Sciatic nerve (tissue), 2 donors: Measurements from ENCODE around the gene FNDC8. TPM values are rescaled to one million over a fixed set of nuclear protein-coding genes. Genes with fewer than 3 reads are reported as not detected.
A peak's percentile ranks its signal among the peaks of the same experiment; 100 is the strongest.
"Not testable (repeated sequence)": the region's sequence is repeated elsewhere in the genome, so short reads cannot be mapped to it uniquely, and the experiment has no call there.

Experiments
- ATAC-seq: fragments of 200-7000 bp; cut with Tn5 transposase; one replicate; pipeline ENCODE4 v1.9.1; 2020; ENCODE audit warnings: mild to moderate bottlenecking, moderate library complexity
- DNase-seq: peaks from one replicate; pipeline ENCODE4 v3.0.0-alpha.2; 2020; ENCODE audit warnings: low spot score
- intact Hi-C: fragments of 100-400 bp; cut with DNase I; formaldehyde crosslinking; loops from one replicate; pipeline ENCODE4 v1.14.2; 2022
- total RNA-seq: library from RNA; stranded (reverse); fragmentation: NEBNext Ultra II Directional; extraction: Animal tissue kit (Norgen Biotek cat#: 25700); gene quantifications from one replicate; pipeline ENCODE4 v1.2.1, GENCODE V29; 2021
- donor health status: DM: no; HTN: no; CAD: no.
- donor health status: DM: no; HTN: no; CAD: no.

The FNDC8 gene
- total RNA-seq, 1 donor from 2014 or later: not detected

DNA sequence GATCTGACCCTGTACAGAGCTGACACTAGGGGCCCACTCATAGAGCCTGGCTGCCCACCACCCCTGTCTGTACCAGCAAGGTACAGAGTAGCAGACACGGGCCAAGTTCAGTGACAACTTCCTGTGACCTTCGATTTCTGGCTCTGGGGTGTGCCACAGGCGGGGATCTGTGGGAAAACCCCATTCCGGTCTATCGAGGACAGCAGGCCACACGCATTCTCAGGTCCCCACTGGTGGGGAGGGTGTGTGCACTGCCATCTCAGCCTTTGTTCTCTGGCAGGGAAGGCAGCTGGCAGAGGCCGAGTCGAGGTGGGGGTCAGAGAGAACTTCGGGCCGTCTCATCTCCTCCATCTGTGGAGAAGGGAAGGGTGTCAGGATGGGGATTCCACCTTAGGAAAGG, 10.7 kb downstream of the FNDC8 start:
- DNase-seq (no peak), ATAC-seq (no peak)
- intact Hi-C loops: no loop called here

DNA sequence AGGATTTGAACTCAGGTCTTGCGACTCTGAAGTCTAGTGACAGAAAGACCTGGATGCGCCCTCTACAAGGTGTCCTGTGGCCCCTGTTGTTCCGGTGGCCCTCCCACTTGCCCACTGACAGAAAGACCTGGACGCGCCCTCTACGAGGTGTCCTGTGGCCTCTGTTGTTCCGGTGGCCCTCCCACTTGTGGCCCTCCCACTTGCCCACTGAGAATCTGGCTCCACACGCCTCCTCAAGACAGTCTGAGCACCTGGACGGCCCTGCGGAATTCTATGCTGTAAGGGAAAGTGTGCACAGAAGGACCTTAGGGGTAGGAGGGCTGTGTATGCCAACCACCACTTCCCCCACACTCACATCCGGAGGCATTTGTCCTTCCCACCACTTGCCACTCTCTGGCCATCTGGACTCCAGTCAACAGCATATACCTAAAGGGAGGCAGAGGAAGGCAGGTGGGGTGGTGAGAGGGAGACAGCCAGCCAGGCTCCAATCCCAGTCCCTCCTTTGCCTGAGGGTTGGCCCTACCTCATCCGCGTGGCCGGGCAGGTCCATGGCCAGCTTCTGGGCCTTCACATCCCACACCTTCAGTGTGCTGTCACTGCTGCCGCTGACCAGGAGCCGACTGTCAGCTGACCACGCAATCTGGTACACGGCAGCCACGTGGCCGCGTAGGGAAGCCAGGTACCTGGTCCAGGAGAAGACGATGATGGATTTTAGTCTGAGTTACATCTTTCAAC, 11.6 kb downstream of the FNDC8 start:
- intact Hi-C loops: no loop called here
- ATAC-seq: no peak
- DNase-seq: no peak

DNA sequence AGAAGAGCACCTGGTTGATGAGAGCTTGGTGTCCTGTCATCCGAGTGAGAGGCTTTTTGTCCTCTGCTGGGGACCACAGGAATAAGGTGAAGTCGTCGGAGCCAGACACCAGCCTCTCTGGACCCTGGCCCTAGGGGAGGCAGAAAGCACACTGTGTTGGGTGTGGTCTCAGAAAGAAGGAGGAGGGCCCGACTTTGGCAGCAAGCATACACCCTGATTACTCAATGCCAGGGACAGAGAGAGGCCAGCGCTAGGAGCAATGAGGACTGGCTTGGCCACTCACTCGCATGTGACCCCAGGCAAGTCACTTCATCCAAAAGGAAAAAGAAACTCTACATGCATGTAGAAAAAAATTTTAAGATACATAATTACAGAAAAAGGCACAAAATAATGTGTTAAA, 13.9 kb downstream of the FNDC8 start:
- no peak for ATAC-seq
- intact Hi-C loops: no loop called here
- no peak for DNase-seq

DNA sequence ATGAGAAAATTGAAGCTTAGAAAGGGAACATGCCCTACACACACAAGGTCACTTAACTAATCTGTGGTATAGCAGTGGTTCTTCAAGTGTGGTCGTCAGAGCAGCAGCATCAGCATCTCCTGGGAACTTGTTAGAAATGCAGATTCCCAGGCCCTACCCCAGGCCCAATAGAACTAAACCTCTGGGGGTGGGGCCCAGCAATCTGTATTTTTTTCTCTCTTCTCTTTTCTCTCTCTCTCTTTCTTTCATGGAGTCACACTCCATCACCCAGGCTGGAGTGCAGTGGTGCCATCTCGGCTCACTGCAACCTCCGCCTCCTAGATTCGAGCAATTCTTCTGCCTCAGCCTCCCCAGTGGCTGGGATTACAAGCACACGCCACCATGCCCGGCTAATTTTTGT, 16.8 kb downstream of the FNDC8 start:
- DNase-seq (no peak), ATAC-seq (no peak)
- intact Hi-C loops: no loop called here

DNA sequence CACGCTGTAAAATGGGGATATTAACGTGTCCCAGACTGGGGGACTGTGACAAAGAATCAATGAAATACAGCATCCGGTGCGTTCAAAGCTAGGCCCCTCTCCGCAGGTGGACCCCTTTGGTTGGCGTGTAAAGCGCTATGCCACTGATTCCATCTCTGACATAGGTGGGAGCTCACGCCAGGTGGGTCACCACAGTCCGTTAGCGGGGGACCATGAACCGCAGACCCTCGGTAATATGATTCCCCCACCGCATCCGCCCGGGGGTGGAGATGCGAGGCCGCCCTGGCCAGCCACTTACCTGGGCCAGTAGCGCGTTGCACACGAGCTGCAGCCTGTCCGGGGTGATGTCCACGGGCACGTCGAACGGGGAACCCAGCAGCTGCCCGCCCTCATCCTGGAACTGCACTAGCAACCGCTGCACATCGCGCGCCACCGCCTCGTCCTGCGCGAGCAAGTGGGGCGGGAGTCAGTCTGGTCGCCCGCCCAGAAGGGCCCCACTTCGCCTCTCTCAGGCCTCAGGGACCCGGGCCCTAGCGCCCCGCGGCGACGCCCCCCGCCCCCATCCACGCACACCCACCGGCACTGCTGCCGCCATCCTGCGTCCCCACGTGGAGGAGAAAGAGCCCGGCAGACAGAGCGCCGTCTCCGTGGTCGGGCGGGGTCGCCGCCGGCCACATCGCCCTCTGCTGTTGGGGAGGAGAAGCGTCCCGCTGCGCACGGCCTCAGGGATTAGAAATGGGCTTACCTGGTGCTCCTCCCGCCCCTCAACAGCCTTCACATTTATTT, 20.5 kb downstream of the FNDC8 start, which contains the start of gene NLE1:
Gene NLE1 (minus strand): TSS at position 623 of the 786 bp plus-strand sequence. CDS start 28 bp downstream, at position 595.
- ATAC-seq: peak; percentile 96
- DNase-seq: peak; percentile 88
- intact Hi-C loops: no loop called here

DNA sequence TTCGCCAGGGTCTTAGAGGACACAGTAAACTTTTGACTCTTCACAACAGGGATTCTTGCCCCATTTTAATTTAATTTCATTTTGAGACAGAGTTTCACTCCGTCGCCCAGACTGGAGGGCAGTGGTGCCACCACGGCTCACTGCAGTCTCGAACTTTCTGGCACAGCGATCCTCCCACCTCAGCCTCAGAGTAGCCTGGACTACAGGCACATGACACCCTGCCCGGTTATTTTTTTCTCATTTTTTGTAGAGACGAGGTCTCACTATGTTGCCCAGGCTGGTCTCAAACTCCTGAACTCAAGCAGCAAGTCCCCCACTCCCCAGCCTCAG, 21.0 kb downstream of the FNDC8 start:
- DNase-seq: no peak
- intact Hi-C loops: no loop called here

DNA sequence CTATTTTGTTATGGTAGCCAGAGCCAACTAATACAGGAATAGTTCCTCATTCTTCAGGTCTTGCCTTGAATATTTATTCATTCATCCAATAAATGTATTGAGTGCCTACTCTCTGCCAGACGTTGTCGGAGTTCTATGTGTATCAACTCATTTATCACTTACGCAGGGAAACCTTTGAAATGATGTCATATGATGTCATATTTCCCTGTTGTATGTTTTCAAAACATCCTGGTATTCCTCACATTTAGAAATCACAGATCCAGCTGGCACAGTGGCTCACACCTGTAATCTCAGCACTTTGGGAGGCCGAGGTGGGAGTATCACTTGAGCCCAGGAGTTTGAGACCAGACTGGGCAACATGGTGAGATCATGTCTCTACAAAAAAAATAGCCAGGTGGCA, 23.4 kb downstream of the FNDC8 start:
- ATAC-seq: no peak
- intact Hi-C loops: no loop called here
- no peak for DNase-seq

More for the DNA sequence above, 21.0 kb downstream of the FNDC8 start:
- ATAC-seq: peak; percentile 29

DNA sequence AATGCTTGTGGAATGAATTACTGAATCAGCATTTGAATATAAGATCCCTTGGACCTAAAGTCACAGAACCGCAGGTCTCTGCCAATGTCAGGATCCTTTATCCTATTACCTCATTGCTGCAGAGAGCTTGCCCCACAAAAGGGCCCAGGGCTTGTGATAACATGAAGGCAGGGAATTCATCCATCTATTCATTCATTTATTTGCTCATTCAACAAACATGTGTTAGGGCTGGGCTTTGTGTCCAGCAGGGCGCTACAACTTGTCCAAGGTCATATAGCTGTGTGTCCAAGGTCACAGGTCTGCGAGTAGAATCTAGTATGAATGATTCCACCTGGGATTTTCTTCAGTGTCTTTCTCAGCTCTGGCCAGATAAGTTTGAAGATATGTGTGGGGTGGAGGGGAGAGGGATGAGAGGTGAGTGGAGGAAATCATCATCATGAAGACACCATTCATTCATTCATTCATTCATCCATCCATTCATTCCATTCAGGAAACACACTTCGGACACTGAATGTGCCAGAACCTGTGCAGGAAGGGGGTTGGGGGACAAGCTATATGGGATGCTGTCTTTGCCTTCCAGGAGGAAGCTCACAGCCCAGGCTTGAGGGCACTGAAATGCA, 24.9 kb downstream of the FNDC8 start:
- intact Hi-C loops: no loop called here
- DNase-seq: no peak
- ATAC-seq: no peak

DNA sequence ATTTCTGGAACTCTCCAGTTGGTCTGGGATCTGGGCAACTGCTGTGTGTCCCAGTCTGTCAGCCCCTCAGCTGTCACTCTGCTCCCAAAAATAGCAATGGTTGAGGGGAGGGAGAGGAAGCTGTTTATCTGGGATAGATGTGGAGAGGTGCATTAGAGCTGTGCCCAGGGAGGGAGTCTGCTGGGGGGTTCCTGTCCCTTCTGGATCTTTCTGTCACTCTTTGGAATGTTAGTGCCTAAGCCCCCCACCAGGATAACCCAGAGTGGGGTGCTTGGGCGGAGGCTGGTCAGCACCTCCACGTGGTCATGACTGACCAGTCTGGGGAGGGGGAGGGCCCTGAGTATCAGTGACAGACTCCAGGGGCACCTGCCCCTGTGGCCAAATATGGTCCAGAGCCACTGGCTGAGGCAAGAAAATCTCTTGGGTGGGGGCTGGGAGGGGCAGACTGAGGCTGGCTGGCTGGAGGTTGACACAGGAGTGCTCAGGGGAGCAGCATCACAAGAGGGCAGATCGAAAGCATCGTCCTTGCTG, 26.0 kb downstream of the FNDC8 start, which contains the start of gene UNC45B:
Gene UNC45B (plus strand): TSS at position 443 of the 531 bp plus-strand sequence. CDS start 447 bp downstream, outside the sequence.
- intact Hi-C loops: no loop called here
- DNase-seq: no peak
- ATAC-seq: peak; percentile 22

DNA sequence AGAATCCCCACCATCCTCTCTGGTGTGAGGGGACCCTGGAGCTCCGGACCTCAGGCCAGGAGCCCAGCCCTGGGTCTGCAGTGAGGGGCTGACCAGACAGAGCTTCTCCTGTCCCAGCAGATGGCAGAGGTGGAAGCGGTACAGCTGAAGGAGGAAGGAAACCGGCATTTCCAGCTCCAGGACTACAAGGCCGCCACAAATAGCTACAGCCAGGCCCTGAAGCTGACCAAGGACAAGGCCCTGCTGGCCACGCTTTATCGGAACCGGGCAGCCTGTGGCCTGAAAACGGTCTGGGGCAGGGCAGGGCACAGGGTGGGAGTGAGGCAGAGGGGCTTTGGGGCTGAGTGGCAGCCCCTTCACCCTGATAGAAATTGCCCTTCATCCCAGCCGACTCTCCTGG, 26.7 kb downstream of the FNDC8 start:
- intact Hi-C loops: no loop called here
- no peak for DNase-seq
- no peak for ATAC-seq

DNA sequence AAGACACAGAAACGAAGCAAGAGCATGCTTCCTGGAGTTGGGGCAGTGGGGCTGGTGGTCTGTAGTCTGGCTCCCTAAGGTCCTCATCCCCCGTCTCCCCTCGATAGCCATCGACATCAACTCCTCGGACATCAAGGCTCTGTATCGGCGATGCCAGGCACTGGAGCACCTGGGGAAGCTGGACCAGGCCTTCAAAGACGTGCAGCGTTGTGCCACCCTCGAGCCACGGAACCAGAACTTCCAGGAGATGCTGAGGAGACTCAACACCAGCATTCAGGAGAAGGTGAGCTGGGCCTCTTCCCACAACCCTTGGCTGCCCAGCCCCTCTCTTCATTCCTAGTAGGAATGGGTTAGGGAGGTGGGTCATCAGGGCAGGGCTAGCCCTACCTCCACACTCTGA, 28.5 kb downstream of the FNDC8 start:
- no peak for DNase-seq
- no peak for ATAC-seq
- intact Hi-C loops: no loop called here

DNA sequence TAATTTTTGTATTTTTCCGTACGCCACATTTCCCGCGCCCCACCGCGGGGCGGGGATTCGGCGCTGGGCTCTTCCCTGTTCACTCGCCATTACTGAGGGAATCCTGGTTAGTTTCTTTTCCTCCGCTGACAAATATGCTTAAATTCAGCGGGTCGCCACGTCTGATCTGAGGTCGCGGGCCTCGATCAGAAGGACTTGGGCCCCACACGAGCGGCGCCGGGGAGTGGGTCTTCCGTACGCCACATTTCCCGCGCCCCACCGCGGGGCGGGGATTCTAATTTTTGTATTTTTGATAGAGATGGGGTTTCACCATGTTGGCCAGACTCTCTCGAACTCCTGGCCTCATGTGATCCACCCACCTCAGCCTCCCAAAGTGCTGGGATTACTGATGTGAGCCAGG, 29.7 kb downstream of the FNDC8 start:
- intact Hi-C loops, DNase-seq, ATAC-seq: not testable (repeated sequence)

DNA sequence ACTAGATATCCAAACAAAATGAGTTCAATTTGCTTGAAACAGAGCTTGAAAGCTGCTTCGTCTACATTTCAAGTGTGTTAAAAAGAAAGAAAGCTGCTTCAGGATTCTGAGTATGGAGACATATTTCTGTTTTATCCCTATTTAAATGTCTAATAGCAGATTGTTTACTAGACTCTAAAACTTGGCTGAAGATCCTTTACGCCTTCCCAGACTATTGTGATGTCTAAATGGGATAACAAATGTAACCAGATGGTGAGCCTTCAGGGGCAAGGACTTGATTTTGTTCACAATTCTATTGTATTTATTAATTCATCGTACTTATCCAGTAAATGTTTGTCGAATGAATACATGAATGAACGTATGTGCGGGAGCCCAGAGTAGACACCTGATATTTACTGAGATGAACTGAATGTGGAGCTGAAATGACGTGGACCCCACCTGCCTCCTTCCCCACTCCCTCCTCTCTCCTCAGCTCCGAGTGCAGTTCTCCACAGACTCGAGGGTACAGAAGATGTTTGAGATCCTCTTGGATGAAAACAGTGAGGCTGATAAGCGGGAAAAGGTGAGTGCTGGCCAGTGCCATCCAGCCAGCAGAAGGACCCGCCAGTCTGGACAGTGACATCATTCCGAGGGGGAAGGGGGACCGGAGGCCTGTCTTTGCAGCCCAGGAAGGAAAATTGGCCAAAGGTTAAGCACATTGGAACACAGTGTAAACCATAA, 31.2 kb downstream of the FNDC8 start:
- DNase-seq (no peak), ATAC-seq (no peak)
- intact Hi-C loops: no loop called here

DNA sequence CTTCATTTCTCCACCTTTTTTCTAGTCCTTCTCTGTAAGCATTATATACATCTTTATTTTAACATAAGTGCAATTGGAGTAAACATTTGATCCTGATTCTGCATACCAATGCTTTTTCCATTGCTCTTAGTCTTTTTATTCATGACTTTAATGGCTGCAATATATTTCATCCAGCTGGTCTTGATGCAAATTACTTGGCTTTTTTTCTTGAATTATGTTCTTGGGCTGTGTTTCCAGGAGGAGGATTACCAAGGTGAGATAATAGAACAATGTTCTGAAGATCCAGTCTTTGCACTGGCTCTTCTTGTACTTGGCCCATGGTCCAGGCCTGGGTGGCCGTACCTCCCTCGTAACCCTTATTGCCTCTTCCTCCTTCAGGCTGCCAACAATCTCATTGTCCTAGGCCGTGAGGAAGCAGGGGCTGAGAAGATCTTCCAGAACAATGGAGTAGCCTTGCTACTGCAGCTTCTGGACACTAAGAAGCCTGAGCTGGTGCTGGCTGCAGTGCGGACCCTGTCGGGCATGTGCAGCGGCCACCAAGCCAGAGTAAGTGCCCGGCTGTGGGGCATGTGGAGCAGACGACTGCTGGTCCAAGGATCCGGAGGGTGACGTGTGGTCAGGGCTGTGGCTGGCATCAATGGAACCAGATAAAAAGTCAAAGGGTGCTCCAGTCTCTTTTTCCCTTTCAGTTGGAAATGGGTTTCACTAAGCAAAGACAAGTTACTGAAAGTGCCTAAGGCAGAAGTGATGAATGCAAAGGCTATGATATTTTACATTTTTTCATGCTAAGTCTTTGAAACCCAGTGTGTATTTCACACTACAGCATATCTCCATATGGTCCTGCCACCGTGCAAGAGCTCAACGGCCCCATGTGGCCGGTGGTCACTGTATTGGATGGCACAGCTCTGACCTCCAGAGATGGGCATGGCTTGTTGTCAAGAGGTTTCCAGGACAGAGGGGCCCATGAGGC, 33.1 kb downstream of the FNDC8 start:
- intact Hi-C loops: no loop called here
- DNase-seq (no peak), ATAC-seq (no peak)

DNA sequence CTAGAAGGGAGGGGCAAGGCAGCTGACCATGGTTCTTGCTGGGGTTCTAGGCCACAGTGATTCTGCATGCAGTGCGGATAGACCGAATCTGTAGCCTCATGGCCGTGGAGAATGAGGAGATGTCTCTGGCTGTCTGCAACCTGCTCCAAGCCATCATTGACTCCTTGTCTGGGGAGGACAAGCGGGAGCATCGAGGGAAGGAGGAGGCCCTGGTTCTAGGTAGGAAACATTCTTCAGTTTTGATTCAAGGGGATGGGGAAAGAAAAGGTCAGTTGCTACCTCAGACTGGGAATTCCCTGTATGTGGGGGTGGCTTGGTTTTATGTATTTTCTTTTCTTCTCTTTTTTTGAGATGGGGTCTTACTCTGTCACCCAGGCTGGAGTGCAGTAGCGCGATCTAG, 33.8 kb downstream of the FNDC8 start:
- ATAC-seq (no peak), DNase-seq (no peak)
- intact Hi-C loops: no loop called here

DNA sequence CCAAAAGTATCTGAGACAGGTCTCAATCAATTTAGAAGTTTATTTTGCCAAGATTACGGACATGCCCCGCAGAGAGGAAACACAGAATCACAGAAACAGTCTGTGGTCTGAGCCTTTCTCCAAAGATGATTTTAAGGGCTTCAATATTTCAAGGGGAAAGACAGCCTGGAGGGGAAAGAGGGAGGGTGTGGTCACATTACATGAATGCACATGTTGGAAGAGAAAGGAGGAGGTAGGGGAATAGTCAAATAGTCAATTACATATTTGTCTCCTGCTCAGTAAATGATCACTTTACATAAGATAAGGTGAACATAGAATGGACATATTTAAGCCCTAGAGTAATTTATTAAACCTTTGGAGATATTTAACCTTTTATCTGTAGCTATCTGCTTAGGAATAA, 38.5 kb downstream of the FNDC8 start:
- intact Hi-C loops: no loop called here
- DNase-seq (no peak), ATAC-seq (no peak)

DNA sequence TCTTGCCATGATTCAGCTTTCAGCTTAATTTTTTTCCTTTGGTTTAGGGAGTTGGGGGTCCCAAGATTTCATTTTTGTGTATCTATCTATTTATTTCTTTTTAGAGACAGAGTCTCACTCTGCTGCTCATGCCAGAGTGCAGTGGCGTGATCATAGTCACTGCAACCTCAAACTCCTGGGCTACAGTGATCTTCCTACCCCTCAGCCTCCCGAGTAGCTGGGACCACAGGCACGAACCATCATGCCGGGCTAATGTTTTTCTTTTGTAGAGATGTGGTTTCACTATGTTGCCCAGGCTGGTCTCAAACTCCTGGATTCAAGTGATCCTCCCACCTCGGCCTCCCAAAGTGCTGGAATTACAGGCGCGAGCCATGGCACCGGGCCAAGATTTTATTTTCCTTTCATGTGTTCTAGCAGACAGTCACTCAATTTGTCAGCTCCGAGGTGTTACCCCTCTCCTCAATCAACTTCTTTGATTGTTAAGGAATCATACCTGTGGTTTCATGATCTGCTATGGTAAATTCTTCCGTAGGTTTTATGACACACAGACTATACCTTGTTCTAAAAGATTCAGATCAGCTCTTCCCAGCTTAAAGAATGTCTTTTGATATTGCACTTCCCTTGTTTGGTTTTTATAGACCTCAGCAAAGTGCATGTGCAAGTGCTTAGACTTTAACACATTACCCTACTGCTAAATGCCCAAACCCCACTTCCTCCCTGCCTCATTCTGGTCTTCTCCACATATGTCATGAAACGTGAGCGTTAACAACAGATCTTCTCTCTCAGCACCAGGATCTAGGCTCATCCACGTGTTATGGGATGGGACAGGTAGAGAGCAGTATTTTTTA, 39.2 kb downstream of the FNDC8 start:
- intact Hi-C loops: no loop called here
- DNase-seq: no peak
- no peak for ATAC-seq
